Measurements from ENCODE around the gene HBA2. TPM values are rescaled to one million over a fixed set of nuclear protein-coding genes. Genes with fewer than 3 reads are reported as not detected.
"Not testable (repeated sequence)": the region's sequence is repeated elsewhere in the genome, so short reads cannot be mapped to it uniquely, and the experiment has no call there.

Gene HBA2
- total RNA-seq (2014; rRNA removed; shearing (Covaris generic)): not detected in 2 replicates

DNA sequence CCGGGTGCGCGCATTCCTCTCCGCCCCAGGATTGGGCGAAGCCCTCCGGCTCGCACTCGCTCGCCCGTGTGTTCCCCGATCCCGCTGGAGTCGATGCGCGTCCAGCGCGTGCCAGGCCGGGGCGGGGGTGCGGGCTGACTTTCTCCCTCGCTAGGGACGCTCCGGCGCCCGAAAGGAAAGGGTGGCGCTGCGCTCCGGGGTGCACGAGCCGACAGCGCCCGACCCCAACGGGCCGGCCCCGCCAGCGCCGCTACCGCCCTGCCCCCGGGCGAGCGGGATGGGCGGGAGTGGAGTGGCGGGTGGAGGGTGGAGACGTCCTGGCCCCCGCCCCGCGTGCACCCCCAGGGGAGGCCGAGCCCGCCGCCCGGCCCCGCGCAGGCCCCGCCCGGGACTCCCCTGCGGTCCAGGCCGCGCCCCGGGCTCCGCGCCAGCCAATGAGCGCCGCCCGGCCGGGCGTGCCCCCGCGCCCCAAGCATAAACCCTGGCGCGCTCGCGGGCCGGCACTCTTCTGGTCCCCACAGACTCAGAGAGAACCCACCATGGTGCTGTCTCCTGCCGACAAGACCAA is at the start of gene HBA2:
Gene HBA2 (plus strand): TSS at position 503 of the 568 bp plus-strand sequence. CDS start 37 bp downstream, at position 540.
- not testable (repeated sequence) for DNase-seq (ENCODE audit: low spot score)

DNA sequence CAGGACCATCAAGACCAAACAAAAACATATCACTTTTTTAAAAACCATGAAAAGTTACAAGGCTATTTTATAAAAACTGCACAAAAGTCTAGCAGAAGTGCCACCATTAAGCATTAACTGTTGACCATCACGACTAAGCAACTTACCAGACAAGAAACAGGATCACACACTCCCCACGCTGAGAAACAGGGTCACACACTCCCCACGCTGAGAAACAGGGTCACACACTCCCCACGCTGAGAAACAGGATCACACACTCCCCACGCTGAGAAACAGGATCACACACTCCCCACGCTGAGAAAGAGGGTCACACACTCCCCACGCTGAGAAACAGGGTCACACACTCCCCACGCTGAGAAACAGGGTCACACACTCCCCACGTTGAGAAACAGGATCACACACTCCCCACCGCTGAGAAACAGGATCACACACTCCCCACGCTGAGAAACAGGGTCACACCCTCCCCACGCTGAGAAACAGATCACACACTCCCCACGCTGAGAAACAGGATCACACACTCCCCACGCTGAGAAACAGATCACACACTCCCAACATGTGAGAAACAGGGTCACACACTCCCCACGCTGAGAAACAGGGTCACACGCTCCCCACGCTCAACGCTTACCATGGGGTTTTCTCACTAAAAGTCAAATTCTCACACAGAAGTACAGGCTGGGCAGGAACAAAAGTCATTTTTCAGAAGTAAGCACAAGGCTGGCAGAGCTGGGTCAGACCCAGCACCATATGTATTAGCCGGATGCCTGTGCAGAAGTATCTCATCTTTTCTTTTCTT is 48.9 kb upstream of the HBA2 start:
- not testable (repeated sequence) for DNase-seq (ENCODE audit: low spot score)

DNA sequence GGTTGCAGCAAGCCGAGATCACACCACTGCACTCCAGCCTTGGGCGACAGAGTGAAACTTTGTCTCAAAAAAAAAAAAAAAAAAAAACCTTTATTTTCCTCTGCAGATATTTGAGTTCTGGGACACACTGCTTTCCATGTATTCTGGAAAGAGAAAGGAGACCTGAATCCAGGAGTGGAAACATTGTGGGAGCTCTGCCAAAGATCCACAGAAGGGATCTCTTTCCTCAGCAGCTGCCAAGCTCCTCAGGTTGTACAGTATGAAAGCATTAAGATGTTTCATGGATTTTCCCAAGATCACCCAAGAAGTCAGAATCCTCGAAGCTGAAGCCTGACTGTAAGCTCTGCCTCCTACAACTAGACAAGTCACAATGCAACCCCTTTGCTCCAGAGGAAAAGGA is 47.7 kb upstream of the HBA2 start:
- no peak for DNase-seq (ENCODE audit: low spot score)

- no peak for DNase-seq (ENCODE audit: low spot score)
Measured at GRCh38 chr16:129075-129474, 43.6 kb upstream of the HBA2 start.

DNA sequence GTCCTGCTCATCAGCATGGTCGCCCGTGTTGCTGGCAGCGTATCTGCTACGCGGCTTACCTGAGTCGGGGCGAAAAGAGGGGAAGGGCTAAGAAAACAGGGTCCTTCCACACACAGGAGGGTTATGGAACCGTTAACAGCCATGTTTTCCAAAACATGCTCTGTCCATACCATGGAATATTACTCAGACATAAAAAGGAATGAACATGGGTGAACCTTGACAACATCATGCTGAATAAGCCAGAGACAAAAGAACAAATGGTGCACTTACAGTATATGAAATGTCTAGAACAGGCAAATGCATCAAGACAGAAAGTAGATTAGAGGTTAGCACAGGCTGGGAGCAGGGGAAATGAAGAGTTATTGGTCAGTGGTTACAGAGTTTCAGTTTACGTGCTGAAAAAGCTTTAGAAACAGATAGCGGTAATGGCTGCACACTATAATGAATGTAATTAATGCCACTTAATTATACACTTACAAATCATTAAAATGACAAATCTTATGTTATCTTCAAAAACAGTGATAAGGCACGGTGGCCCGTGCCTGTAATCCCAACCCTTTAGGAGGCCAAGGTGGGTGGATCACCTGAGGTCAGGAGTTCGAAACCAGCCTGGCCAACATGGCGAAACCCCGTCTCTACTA is 42.0 kb upstream of the HBA2 start:
- DNase-seq (ENCODE audit: low spot score): no peak

DNA sequence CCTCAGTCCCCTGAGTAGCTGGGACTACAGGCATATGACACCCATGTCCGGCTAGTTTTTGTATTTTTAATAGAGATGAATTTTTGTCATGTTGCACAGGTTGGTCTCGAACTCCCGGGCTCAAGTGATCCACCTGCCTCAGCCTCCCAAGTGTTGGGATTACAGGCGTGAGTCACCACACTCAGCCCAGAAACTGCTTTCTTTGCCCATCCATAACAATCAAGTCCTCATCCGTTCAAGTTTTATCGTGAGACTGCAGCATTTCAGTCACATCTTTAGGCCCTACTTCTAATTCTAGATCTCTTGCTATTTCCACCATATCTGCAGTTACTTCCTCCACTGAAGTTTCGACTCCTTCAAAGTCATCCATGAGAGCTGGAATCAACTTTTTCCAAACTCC is 40.6 kb upstream of the HBA2 start:
- no peak for DNase-seq (ENCODE audit: low spot score)

DNA sequence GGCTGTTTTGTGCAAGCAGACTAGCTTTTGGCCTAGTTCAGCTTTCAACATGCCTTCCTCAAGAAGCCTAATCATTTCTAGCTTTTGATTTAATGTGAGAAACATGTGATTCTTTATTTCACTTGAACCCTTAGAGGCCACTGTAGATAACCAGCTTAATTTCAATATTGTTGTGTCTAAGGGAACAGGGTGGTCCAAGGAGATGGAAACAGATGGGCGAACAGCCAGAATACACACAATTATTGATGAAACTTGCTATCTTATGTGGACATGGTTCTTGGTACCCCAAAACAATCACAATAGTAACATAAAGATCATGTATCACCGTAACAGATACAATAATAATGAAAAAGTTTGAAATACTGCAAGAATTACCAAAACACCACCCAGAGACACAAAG is 39.0 kb upstream of the HBA2 start:
- DNase-seq (ENCODE audit: low spot score): no peak

- no peak for DNase-seq (ENCODE audit: low spot score)
Measured at GRCh38 chr16:138049-138417, 34.6 kb upstream of the HBA2 start.

- DNase-seq (ENCODE audit: low spot score): no peak
Measured at GRCh38 chr16:140175-140857, 32.4 kb upstream of the HBA2 start.

GRCh38 chr16:142405-142967 is 30.2 kb upstream of the HBA2 start:
- DNase-seq (ENCODE audit: low spot score): no peak

DNA sequence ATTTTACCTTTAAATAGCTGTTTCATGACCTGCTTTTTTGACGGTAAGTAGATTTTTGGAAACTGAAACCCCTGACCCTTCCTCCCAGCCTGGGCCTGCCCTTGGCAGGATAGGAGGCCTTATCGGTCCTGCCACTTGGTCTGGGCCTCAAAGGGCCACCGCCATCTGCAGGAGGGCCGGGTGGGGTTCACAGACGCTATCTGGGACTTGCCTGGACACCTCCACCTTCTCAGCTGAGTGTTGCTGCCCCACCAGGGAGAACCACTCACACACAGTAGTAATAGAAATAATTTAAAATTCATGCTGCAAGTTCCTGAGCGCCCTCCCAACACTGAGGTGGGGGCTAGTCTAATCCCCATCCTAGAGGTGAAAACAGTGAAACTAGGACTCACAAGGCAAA is 29.6 kb upstream of the HBA2 start:
- DNase-seq (ENCODE audit: low spot score): no peak

DNA sequence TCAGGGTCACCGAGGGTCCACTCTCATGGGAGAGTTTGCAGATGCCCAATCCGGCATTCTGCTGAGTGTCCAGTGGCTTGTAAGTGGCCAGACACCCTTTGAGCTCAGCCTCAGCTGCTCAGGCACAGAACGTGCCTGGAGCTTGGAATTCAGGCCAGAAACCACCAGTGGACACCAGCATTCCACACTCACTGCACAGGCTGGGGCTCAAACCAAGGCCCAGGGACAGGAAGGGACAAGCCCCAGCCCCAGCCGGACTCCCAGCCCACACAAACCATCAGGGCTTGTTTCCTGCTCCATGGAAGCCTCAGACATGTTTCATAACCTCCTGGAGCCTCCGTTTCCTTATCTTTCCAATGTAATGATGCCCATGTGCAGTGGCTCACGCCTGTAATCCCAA is 29.2 kb upstream of the HBA2 start:
- no peak for DNase-seq (ENCODE audit: low spot score)

DNA sequence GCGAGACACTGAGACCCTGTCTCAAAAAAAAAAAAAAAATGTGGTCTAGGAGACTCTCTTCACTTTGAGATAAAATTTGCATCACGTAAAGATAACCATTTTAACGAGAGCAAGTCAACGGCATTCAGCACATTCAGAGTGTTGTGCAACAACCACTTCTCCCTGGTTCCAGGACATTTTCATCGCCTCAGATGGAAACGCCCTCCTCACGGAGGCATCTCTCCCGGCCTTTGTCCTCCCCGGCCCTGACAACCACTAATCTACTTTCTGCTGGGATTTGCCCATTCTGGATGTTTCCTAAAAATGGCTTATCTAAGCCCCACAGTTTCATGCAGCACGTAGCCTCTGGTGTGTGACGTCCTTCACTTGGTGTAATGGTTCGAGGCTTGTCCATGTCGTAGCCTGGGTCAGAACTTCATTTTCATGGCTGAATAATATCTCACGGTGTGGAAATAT is 27.9 kb upstream of the HBA2 start:
- DNase-seq (ENCODE audit: low spot score): no peak

DNA sequence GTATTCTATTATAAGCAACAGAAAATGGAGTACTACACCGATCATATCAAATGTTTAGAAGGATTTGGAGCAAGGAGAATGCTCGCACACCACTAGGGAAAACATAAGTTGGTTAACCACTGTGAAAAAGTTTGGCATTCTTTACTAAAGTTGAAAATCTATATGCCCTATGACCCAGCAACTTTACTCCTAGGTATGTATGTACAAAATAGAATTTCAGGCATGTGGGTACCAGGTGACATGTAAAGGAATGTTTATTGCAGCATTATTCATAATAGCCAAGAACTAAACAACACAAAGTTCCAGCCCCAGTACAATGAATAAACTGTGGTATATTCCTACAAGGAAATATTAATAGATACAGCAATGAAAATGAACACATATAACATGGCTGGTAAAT is 26.0 kb upstream of the HBA2 start:
- DNase-seq (ENCODE audit: low spot score): no peak

- no peak for DNase-seq (ENCODE audit: low spot score)
Measured at GRCh38 chr16:149024-149660, 23.5 kb upstream of the HBA2 start.

DNA sequence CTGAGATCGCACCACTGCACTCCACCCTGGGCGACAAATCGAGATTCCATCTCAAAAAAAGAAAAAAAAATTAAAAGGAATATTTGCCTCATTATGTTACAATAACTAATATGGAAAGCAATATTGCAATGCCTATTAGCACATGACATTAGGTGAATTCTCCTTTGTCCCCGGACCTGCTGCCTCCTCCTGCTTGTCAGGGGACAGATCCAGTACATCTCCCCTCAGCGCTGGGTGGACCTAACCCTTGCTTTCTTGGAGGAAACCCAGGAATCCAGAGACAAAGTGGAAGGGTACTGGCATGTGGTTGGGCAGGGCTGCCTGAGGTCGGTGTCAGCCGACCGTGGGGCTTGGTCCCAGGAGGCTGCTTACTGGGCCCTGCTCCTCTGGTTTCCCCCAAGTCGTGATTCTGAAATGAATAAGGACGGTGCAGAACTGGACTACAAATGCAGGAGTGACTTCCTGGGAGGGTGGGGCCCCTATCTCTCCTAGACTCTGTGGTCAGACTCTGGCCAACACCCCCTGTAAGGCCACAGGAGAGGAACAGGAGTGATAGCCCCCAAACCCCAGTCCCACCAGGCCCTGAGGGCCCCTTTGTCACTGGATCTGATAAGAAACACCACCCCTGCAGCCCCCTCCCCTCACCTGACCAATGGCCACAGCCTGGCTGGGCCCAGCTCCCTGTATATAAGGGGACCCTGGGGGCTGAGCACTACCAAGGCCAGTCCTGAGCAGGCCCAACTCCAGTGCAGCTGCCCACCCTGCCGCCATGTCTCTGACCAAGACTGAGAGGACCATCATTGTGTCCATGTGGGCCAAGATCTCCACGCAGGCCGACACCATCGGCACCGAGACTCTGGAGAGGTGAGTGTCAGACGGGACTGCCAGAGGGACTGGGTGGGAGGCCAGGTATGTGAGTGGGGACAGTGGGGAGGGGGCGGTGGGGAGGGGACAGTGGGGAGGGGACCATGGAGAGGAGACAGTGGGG is 20.2 kb upstream of the HBA2 start, which contains the start of gene HBZ:
Gene HBZ (plus strand): TSS at position 504 of the 988 bp plus-strand sequence. CDS start 266 bp downstream, at position 770.
- no peak for DNase-seq (ENCODE audit: low spot score)

- not testable (repeated sequence) for DNase-seq (ENCODE audit: low spot score)
Measured at GRCh38 chr16:153129-153521, 19.6 kb upstream of the HBA2 start.

DNA sequence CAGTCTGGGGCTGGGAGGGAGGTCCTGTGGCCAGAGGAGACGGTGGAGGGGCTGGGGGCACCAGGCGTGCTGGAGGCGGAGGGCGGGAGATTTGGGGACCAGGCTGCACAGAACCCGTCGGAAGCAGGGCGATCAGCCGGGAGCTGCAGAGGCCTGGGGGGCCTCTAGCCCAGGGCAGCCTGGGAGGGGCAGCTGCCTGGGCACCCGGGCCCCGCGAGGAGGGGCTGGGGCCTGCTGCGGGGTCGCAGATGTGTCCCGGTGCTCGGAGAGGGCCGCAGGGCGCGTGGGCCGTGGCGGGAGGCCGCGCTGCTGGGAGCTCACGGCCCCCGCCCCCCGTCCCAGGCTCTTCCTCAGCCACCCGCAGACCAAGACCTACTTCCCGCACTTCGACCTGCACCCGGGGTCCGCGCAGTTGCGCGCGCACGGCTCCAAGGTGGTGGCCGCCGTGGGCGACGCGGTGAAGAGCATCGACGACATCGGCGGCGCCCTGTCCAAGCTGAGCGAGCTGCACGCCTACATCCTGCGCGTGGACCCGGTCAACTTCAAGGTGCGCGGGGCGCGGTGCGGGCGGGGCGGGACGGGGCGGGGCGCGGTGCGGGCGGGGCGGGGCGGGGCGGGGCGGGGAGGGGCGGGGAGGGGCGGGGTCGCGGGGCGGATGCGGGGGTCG is 19.0 kb upstream of the HBA2 start:
- DNase-seq (ENCODE audit: low spot score): not testable (repeated sequence)
